SK-N-SH (cell line): ENCODE data around the gene AUTS2. TPM values are rescaled to one million over a fixed set of nuclear protein-coding genes. Genes with fewer than 3 reads are reported as not detected.
A peak's percentile ranks its signal among the peaks of the same experiment; 100 is the strongest.

Experiments
- CTCF ChIA-PET: fragments of 300-600, 350-600 bp; formaldehyde crosslinking; extraction: SDS; loops from one replicate; lab custom pipeline; 2021; lab: Yijun Ruan, JAX
- POLR2A ChIA-PET: fragments of 350-600 bp; sonication (Branson Sonifier 250); formaldehyde crosslinking; extraction: SDS; loops from one replicate; lab custom pipeline; 2020; ENCODE audit warnings: antibody characterized with exemption, inconsistent platforms; lab: Yijun Ruan, JAX
- DNase-seq: peaks from one replicate; pipeline ENCODE4 v3.0.0; 2012
- H2AFZ ChIP-seq: fragments of 200-600 bp; sonication (generic); 2 replicates; pipeline ENCODE4 v1.8.1; 2016; ENCODE audit warnings: antibody characterized with exemption, mild to moderate bottlenecking, low read depth
- H3F3A ChIP-seq: fragments of 200-600 bp; sonication (generic); replicated peaks from 2 replicates; pipeline ENCODE3; 2016; ENCODE audit warnings: antibody characterized with exemption, mild to moderate bottlenecking; ENCODE audit not compliant: insufficient read depth
- H3K27ac ChIP-seq, 2 experiments: fragments of 200-500 bp in 1 of 2; fragments of 200-600 bp in 1 of 2; sonication (Bioruptor generic) in 1 of 2; sonication (generic), shearing (Covaris generic) in 1 of 2; 2 replicates each; pipeline versions ENCODE4 v1.5.1 to v1.6.1; 2014 to 2016; ENCODE audit warnings: low read depth in 2 of 2, inconsistent platforms in 1 of 2, low read length in 1 of 2, mild to moderate bottlenecking in 1 of 2, mixed read lengths in 1 of 2
- H3K27me3 ChIP-seq: fragments of 200-600 bp; sonication (generic), shearing (Covaris generic); 2 replicates; pipeline ENCODE4 v1.6.1; 2016; ENCODE audit warnings: mixed run types; ENCODE audit not compliant: insufficient read depth
- H3K36me3 ChIP-seq, 2 experiments: fragments of 200-500 bp in 1 of 2; fragments of 200-600 bp in 1 of 2; sonication (Bioruptor generic) in 1 of 2; sonication (generic) in 1 of 2; replicated peaks in 1 of 2; 2 replicates each; pipeline versions ENCODE3 to v1.5.1; 2014 to 2016; ENCODE audit warnings: low read length in 1 of 2, mild to moderate bottlenecking in 1 of 2; ENCODE audit not compliant: insufficient read depth in 2 of 2, control insufficient read depth in 1 of 2
- H3K4me1 ChIP-seq, 2 experiments: fragments of 200-500 bp in 1 of 2; fragments of 200-600 bp in 1 of 2; sonication (Bioruptor generic) in 1 of 2; sonication (generic), shearing (Covaris generic) in 1 of 2; 2 replicates each; pipeline versions ENCODE4 v1.5.1 to v1.6.1; 2014 to 2016; ENCODE audit warnings: low read depth in 1 of 2, low read length in 1 of 2, mixed run types in 1 of 2; ENCODE audit not compliant: insufficient read depth in 2 of 2, control insufficient read depth in 1 of 2
- H3K4me2 ChIP-seq: fragments of 200-600 bp; sonication (generic), shearing (Covaris generic); 2 replicates; pipeline ENCODE4 v1.6.1; 2017; ENCODE audit warnings: mixed run types
- H3K4me3 ChIP-seq, 2 experiments: fragments of 200-500 bp in 1 of 2; fragments of 200-600 bp in 1 of 2; sonication (Bioruptor generic) in 1 of 2; sonication (generic), shearing (Covaris generic) in 1 of 2; 2 replicates each; pipeline versions ENCODE4 v1.5.1 to v1.8.1; 2014 to 2016; ENCODE audit warnings: low read depth in 2 of 2, inconsistent platforms in 1 of 2, low read length in 1 of 2, mild to moderate bottlenecking in 1 of 2, mixed read lengths in 1 of 2, moderate library complexity in 1 of 2
- H3K79me2 ChIP-seq: fragments of 200-600 bp; sonication (generic); 2 replicates; pipeline ENCODE4 v1.8.1; 2017; ENCODE audit warnings: mild to moderate bottlenecking; ENCODE audit not compliant: insufficient read depth
- H3K9ac ChIP-seq: fragments of 200-600 bp; sonication (generic); 2 replicates; pipeline ENCODE4 v1.6.1; 2017; ENCODE audit warnings: mixed run types
- H3K9me2 ChIP-seq: fragments of 200-600 bp; sonication (generic); 2 replicates; pipeline ENCODE4 v1.6.1; 2017; ENCODE audit warnings: mixed run types
- H3K9me3 ChIP-seq: fragments of 200-600 bp; sonication (generic); 2 replicates; pipeline ENCODE4 v1.6.1; 2017; ENCODE audit warnings: mixed run types, mild to moderate bottlenecking, moderate library complexity
- H4K20me1 ChIP-seq: fragments of 200-600 bp; sonication (generic); 2 replicates; pipeline ENCODE4 v1.6.1; 2017; ENCODE audit warnings: mild to moderate bottlenecking, mixed run types; ENCODE audit not compliant: insufficient read depth
- FOXJ3 ChIP-seq: sonication (generic); formaldehyde crosslinking; IDR thresholded peaks from 2 replicates; pipeline ENCODE4 v1.5.1; 2020; ENCODE audit warnings: mild to moderate bottlenecking, missing genetic modification reagents
- FOXM1 ChIP-seq: IDR thresholded peaks from 2 replicates; pipeline ENCODE4 v1.4.0; 2012; ENCODE audit warnings: low read depth, mild to moderate bottlenecking
- GATA2 ChIP-seq: sonication (generic); formaldehyde crosslinking; IDR thresholded peaks from 2 replicates; pipeline ENCODE4 v1.5.0; 2020; ENCODE audit warnings: mild to moderate bottlenecking, missing genetic modification reagents
- IRF3 ChIP-seq: fragments of 150-350 bp; IDR thresholded peaks from 2 replicates; pipeline ENCODE4 v1.6.1; 2016; ENCODE audit warnings: mild to moderate bottlenecking, low read depth, low read length
- JUND ChIP-seq: IDR thresholded peaks from 2 replicates; pipeline ENCODE4 v1.4.0; 2012
- MXI1 ChIP-seq: IDR thresholded peaks from 2 replicates; pipeline ENCODE4 v1.6.1; 2012; ENCODE audit warnings: mild to moderate bottlenecking, low read depth, low read length, improper control_type of control experiment
- NFIC ChIP-seq: IDR thresholded peaks from 2 replicates; pipeline ENCODE4 v1.4.0; 2012; ENCODE audit warnings: borderline replicate concordance
- PBX3 ChIP-seq: IDR thresholded peaks from 2 replicates; pipeline ENCODE4; 2012
- POLR2AphosphoS5 ChIP-seq: IDR thresholded peaks from 2 replicates; pipeline ENCODE4 v1.6.1; 2012; ENCODE audit warnings: low read depth, low read length
- RAD21 ChIP-seq: IDR thresholded peaks from 2 replicates; pipeline ENCODE4 v1.6.1; 2012; ENCODE audit warnings: mild to moderate bottlenecking, low read length
- RCOR1 ChIP-seq: fragments of 150-350 bp; IDR thresholded peaks from 2 replicates; pipeline ENCODE4 v1.6.1; 2017; ENCODE audit warnings: antibody characterized with exemption, low read length
- SIN3A ChIP-seq: IDR thresholded peaks from 2 replicates; pipeline ENCODE4 v1.6.1; 2012; ENCODE audit warnings: low read depth, mild to moderate bottlenecking, low read length, moderate library complexity, borderline replicate concordance
- TCF12 ChIP-seq: IDR thresholded peaks from 2 replicates; pipeline ENCODE4 v1.4.0; 2012
- USF1 ChIP-seq: IDR thresholded peaks from 2 replicates; pipeline ENCODE4 v1.4.0; 2012; ENCODE audit warnings: low read depth, borderline replicate concordance
- USF2 ChIP-seq: fragments of 150-350 bp; IDR thresholded peaks from 2 replicates; pipeline ENCODE4 v1.6.1; 2017; ENCODE audit warnings: antibody characterized with exemption, low read length, low read depth, borderline replicate concordance
- YY1 ChIP-seq: IDR thresholded peaks from 2 replicates; pipeline ENCODE4 v1.4.0; 2012; ENCODE audit warnings: low read depth, mild to moderate bottlenecking
- WGBS: methylation state at CpG from one replicate; pipeline ENCODE4 v1.1.6; 2017; ENCODE audit warnings: low lambda C conversion rate; 5-methylcytosine and 5-hydroxymethylcytosine counted together
- polyA plus RNA-seq, 3 experiments: library from polyadenylated mRNA; depleted of rRNA; stranded (reverse); fragments of >200 nt; gene quantifications; 2 replicates each; pipeline ENCODE4 v1.2.3, GENCODE V29; 2012

AUTS2 gene
- polyA plus RNA-seq, 1 of the 3 experiments (the other 2 are of a cell fraction), result 15.6 TPM

GRCh38 chr7:70120851-70121250 lies 522.6 kb downstream of the AUTS2 start:
- H3K9me3 ChIP-seq, result 0 out of 2 replicates have a peak, but pooled peaks cover 8% of the 10 kb centered on the region
- CTCF ChIA-PET, result no interaction called here
- H4K20me1 ChIP-seq, result no peaks in the 10 kb centered on the region
- no peak overlapping the region for H3K4me2 ChIP-seq
- H3K4me1 ChIP-seq, result no peaks in the 10 kb centered on the region
- H3K9me2 ChIP-seq, result no peaks in the 10 kb centered on the region
- H2AFZ ChIP-seq, result no peak overlapping the region
- no peaks in the 10 kb centered on the region for H3K79me2 ChIP-seq
- peaks cover 0 to 13% of the 10 kb centered on the region in 2 experiments for H3K36me3 ChIP-seq
- no peaks in the 10 kb centered on the region for H3F3A ChIP-seq
- H3K4me3 ChIP-seq, result no peak overlapping the region
- WGBS, result 83% methylated on average over 1 of the region's 1 CpG
- TF ChIP-seq IRF3 (no peak), SIN3A (no peak), POLR2AphosphoS5 (no peak), FOXJ3 (CRISPR knock-in tag) (no peak)
- no peak overlapping the region for H3K27ac ChIP-seq
- H3K9ac ChIP-seq, result no peak overlapping the region
- POLR2A ChIA-PET, result interaction anchor here (0.7 kb wide), 1 partner anchor 436 kb away, joined by 3 read pairs; no protein-coding TSS in a partner anchor
- no peaks in the 10 kb centered on the region for H3K27me3 ChIP-seq
- DNase-seq, result no peak

GRCh38 chr7:70131817-70132216 lies 533.5 kb downstream of the AUTS2 start:
- no peaks in the 10 kb centered on the region for H3F3A ChIP-seq
- H3K36me3 ChIP-seq, result no peaks in the 10 kb centered on the region
- no peak overlapping the region for H3K9ac ChIP-seq
- peaks cover 0 to 46% of the 10 kb centered on the region in 2 experiments; a peak in 2 of 4 replicates for H3K4me1 ChIP-seq
- H3K4me2 ChIP-seq, result no peak overlapping the region
- no peaks in the 10 kb centered on the region for H3K27me3 ChIP-seq
- no peak overlapping the region for H3K4me3 ChIP-seq
- no peaks in the 10 kb centered on the region for H3K9me3 ChIP-seq
- H3K9me2 ChIP-seq, result no peaks in the 10 kb centered on the region; the same call in 1 of the 2 replicates
- no peaks in the 10 kb centered on the region for H4K20me1 ChIP-seq
- no peak overlapping the region for H3K27ac ChIP-seq
- H2AFZ ChIP-seq, result no peak overlapping the region
- H3K79me2 ChIP-seq, result no peaks in the 10 kb centered on the region
- WGBS, result 51% methylated on average over 3 of the region's 3 CpGs
- CTCF ChIA-PET, result interaction anchor here (0.7 to 5.6 kb wide), 8 partner anchors 9 to 513 kb away, joined by 3 to 31 read pairs (median 4); no protein-coding TSS in a partner anchor
- POLR2A ChIA-PET, result no interaction called here
- no peak for DNase-seq
- TF ChIP-seq GATA2 (CRISPR knock-in tag), result no peak
- TF ChIP-seq JUND, result 0 out of 2 replicates have a peak, but pooled peaks have one; percentile 7
- TF ChIP-seq NFIC, result peak; percentile 85
- no peak for TF ChIP-seq USF1
- TF ChIP-seq RCOR1, result no peak
- TF ChIP-seq IRF3, result no peak
- TF ChIP-seq USF2, result no peak
- TF ChIP-seq YY1, result no peak
- TF ChIP-seq RAD21, result no peak
- TF ChIP-seq TCF12, result peak; percentile 49
- peak; percentile 53; the same call in 1 of the 2 replicates for TF ChIP-seq MXI1
- peak; percentile 48 for TF ChIP-seq PBX3
- TF ChIP-seq FOXM1, result no peak
